Neural cell (in vitro differentiated cells): ENCODE results near the gene IFT43. TPM values are rescaled to one million over a fixed set of nuclear protein-coding genes. Genes with fewer than 3 reads are reported as not detected.

Experiments
- H2AFZ ChIP-seq: fragments of 200-600, 300-800 bp; sonication (generic), shearing (Covaris generic); 2 replicates; pipeline ENCODE4 v1.6.0; 2014; ENCODE audit warnings: low read depth, mild to moderate bottlenecking, antibody characterized with exemption, low read length, moderate library complexity
- H3F3A ChIP-seq: fragments of 200-600 bp; shearing (Covaris generic); 2 replicates; pipeline ENCODE4 v1.6.1; 2016; ENCODE audit warnings: mild to moderate bottlenecking, moderate library complexity, mixed read lengths, antibody characterized with exemption, low read length; ENCODE audit not compliant: insufficient read depth, poor library complexity, severe bottlenecking
- H3K27ac ChIP-seq: fragments of 200-600, 300-800 bp; sonication (generic), shearing (Covaris generic); 2 replicates; pipeline ENCODE4 v1.5.1; 2014; ENCODE audit warnings: mild to moderate bottlenecking, low read length, moderate library complexity
- H3K27me3 ChIP-seq: fragments of 300-800, 200-600 bp; sonication (generic), shearing (Covaris generic); 2 replicates; pipeline ENCODE4 v1.6.0; 2014; ENCODE audit warnings: mild to moderate bottlenecking, low read depth, low read length, moderate library complexity; ENCODE audit not compliant: insufficient read depth
- H3K36me3 ChIP-seq: fragments of 300-800, 200-600 bp; sonication (generic), shearing (Covaris generic); 2 replicates; pipeline ENCODE4 v1.5.1; 2014; ENCODE audit warnings: mild to moderate bottlenecking, antibody characterized with exemption, low read length, moderate library complexity; ENCODE audit not compliant: insufficient read depth
- H3K4me2 ChIP-seq: fragments of 300-800, 200-600 bp; sonication (generic), shearing (Covaris generic); 2 replicates; pipeline ENCODE4 v1.6.0; 2014; ENCODE audit warnings: mild to moderate bottlenecking, low read length
- H3K4me3 ChIP-seq: fragments of 300-800, 200-600 bp; sonication (generic), shearing (Covaris generic); 2 replicates; pipeline ENCODE4 v1.5.1; 2014; ENCODE audit warnings: mild to moderate bottlenecking, low read length, moderate library complexity
- H3K79me2 ChIP-seq: fragments of 200-600 bp; shearing (Covaris generic); replicated peaks from 2 replicates; pipeline ENCODE4 v1.6.0; 2014; ENCODE audit warnings: mild to moderate bottlenecking, low read length, moderate library complexity; ENCODE audit not compliant: insufficient read depth
- H3K9ac ChIP-seq: fragments of 300-800, 200-600 bp; sonication (generic), shearing (Covaris generic); 2 replicates; pipeline ENCODE4 v1.6.1; 2016; ENCODE audit warnings: mild to moderate bottlenecking, low read length, mixed read lengths
- H3K9me2 ChIP-seq: fragments of 200-600 bp; shearing (Covaris generic); 2 replicates; pipeline ENCODE4 v1.6.1; 2016; ENCODE audit warnings: mild to moderate bottlenecking, low read length, mixed read lengths; ENCODE audit not compliant: insufficient read depth
- H3K9me3 ChIP-seq: fragments of 200-600, 300-800 bp; sonication (generic), shearing (Covaris generic); 2 replicates; pipeline ENCODE4 v1.6.1; 2016; ENCODE audit warnings: mild to moderate bottlenecking, mixed run types, low read length, moderate library complexity, mixed read lengths
- H4K20me1 ChIP-seq: fragments of 200-600 bp; shearing (Covaris generic); 2 replicates; pipeline ENCODE4 v1.6.1; 2016; ENCODE audit warnings: mild to moderate bottlenecking, mixed run types; ENCODE audit not compliant: insufficient read depth
- CTCF ChIP-seq: fragments of 450-650 bp; IDR thresholded peaks from 2 replicates; pipeline ENCODE4 v1.5.1; 2014; ENCODE audit warnings: antibody characterized with exemption, mild to moderate bottlenecking, moderate library complexity; ENCODE audit not compliant: poor library complexity, severe bottlenecking
- EP300 ChIP-seq: fragments of 450-650 bp; conservative IDR thresholded peaks from 2 replicates; pipeline ENCODE4 v1.6.1; 2014; ENCODE audit warnings: antibody characterized with exemption, mild to moderate bottlenecking, moderate library complexity; ENCODE audit not compliant: poor library complexity, severe bottlenecking
- EZH2 ChIP-seq: fragments of 200-600, 300-800 bp; shearing (Covaris generic), sonication (generic); IDR thresholded peaks from 2 replicates; pipeline ENCODE4 v1.6.1; 2014; ENCODE audit warnings: antibody characterized with exemption, low read length, borderline replicate concordance, mild to moderate bottlenecking; ENCODE audit not compliant: insufficient read depth, poor library complexity, severe bottlenecking
- MXI1 ChIP-seq: fragments of 450-650 bp; conservative IDR thresholded peaks from 2 replicates; pipeline ENCODE4 v1.6.1; 2014; ENCODE audit warnings: antibody characterized with exemption, mild to moderate bottlenecking; ENCODE audit not compliant: poor library complexity, severe bottlenecking
- POLR2AphosphoS5 ChIP-seq: IDR thresholded peaks from 2 replicates; pipeline ENCODE4 v1.6.1; 2012
- RAD21 ChIP-seq: fragments of 450-650 bp; conservative IDR thresholded peaks from 2 replicates; pipeline ENCODE4 v1.6.1; 2014; ENCODE audit warnings: antibody characterized with exemption, mild to moderate bottlenecking, moderate library complexity
- SMC3 ChIP-seq: fragments of 450-650 bp; conservative IDR thresholded peaks from 2 replicates; pipeline ENCODE4 v1.6.1; 2014; ENCODE audit warnings: antibody characterized with exemption, mild to moderate bottlenecking, moderate library complexity; ENCODE audit not compliant: poor library complexity
- TAF1 ChIP-seq: IDR thresholded peaks from 2 replicates; pipeline ENCODE4 v1.6.1; 2012; ENCODE audit warnings: low read depth
- polyA plus RNA-seq: library from polyadenylated mRNA; depleted of rRNA; stranded (reverse); fragments of >200 nt; gene quantifications from 2 replicates; pipeline ENCODE4 v1.2.3, GENCODE V29; 2014
- TF ChIP-seq, protein P1 (sequence below): IDR thresholded peaks from 2 replicates; pipeline ENCODE4 v1.6.1; 2012; ENCODE audit warnings: borderline replicate concordance

IFT43 gene
- polyA plus RNA-seq, 1 donor from 2014 or later: 102 TPM

- no peak overlapping the region for H3K4me2 ChIP-seq
- no peaks in the 10 kb centered on the region for H3K9me2 ChIP-seq
- TF ChIP-seq, protein P1, sequence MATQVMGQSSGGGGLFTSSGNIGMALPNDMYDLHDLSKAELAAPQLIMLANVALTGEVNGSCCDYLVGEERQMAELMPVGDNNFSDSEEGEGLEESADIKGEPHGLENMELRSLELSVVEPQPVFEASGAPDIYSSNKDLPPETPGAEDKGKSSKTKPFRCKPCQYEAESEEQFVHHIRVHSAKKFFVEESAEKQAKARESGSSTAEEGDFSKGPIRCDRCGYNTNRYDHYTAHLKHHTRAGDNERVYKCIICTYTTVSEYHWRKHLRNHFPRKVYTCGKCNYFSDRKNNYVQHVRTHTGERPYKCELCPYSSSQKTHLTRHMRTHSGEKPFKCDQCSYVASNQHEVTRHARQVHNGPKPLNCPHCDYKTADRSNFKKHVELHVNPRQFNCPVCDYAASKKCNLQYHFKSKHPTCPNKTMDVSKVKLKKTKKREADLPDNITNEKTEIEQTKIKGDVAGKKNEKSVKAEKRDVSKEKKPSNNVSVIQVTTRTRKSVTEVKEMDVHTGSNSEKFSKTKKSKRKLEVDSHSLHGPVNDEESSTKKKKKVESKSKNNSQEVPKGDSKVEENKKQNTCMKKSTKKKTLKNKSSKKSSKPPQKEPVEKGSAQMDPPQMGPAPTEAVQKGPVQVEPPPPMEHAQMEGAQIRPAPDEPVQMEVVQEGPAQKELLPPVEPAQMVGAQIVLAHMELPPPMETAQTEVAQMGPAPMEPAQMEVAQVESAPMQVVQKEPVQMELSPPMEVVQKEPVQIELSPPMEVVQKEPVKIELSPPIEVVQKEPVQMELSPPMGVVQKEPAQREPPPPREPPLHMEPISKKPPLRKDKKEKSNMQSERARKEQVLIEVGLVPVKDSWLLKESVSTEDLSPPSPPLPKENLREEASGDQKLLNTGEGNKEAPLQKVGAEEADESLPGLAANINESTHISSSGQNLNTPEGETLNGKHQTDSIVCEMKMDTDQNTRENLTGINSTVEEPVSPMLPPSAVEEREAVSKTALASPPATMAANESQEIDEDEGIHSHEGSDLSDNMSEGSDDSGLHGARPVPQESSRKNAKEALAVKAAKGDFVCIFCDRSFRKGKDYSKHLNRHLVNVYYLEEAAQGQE: no peak
- TF ChIP-seq EZH2 (no peak), EP300 (no peak), TAF1 (no peak)
- no peaks in the 10 kb centered on the region for H3K79me2 ChIP-seq
- no peak overlapping the region for H3K4me3 ChIP-seq
- no peaks in the 10 kb centered on the region for H3K27me3 ChIP-seq
- H3F3A ChIP-seq: no peaks in the 10 kb centered on the region
- H3K9ac ChIP-seq: no peak overlapping the region
- no peak overlapping the region for H3K27ac ChIP-seq
- no peaks in the 10 kb centered on the region for H4K20me1 ChIP-seq
- H2AFZ ChIP-seq: no peak overlapping the region
- no peaks in the 10 kb centered on the region for H3K9me3 ChIP-seq
- peaks cover 16% of the 10 kb centered on the region for H3K36me3 ChIP-seq
Observed at GRCh38 chr14:76067536-76067935, 82.0 kb downstream of the IFT43 start.

DNA sequence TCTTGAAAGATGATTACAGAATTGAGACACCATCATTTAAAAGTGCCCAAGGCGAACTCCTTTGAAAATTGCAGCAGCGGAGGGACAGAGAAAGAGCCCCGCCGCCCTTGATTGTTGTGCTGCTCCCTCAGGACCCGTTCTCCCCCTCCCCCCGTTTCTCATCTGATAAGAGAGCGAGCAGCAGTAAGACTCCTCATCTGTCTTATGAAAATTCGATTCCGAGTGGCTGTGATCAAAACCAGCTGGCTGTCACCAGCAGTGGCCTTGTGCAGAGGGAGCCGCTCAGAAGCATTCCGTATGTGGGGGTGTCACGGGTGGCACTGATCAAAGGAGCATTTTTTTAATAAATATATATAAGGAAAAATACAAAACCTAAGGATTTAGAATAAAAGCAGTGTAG, 88.2 kb downstream of the IFT43 start:
- H3K4me3 ChIP-seq: no peak overlapping the region
- no peak overlapping the region for H3K9ac ChIP-seq
- H3K36me3 ChIP-seq: peaks cover 4% of the 10 kb centered on the region
- no peak overlapping the region for H3K4me2 ChIP-seq
- TF ChIP-seq MXI1: no peak
- TF ChIP-seq, protein P1: no peak
- no peak for TF ChIP-seq EP300
- TF ChIP-seq POLR2AphosphoS5: no peak
- no peak for TF ChIP-seq EZH2
- no peak for TF ChIP-seq RAD21
- TF ChIP-seq CTCF: no peak
- TF ChIP-seq TAF1: no peak
- TF ChIP-seq SMC3: no peak
- H3K27me3 ChIP-seq: no peaks in the 10 kb centered on the region
- H3K79me2 ChIP-seq: no peaks in the 10 kb centered on the region
- H4K20me1 ChIP-seq: no peaks in the 10 kb centered on the region
- H3K27ac ChIP-seq: no peak overlapping the region
- H3F3A ChIP-seq: no peaks in the 10 kb centered on the region
- H3K9me2 ChIP-seq: no peaks in the 10 kb centered on the region
- H2AFZ ChIP-seq: no peak overlapping the region
- no peaks in the 10 kb centered on the region for H3K9me3 ChIP-seq
